A673 (cell line): Measurements from ENCODE around the gene LAMA2.

Experiments
- EZH2 ChIP-seq: fragments of 200-600 bp; sonication (generic); IDR thresholded peaks from 2 replicates; pipeline ENCODE4 v1.6.1; 2017; ENCODE audit warnings: borderline replicate concordance, low read depth, mild to moderate bottlenecking, mixed read lengths, antibody characterized with exemption, low read length; ENCODE audit not compliant: poor library complexity, severe bottlenecking
- TF ChIP-seq, protein P1 (sequence below): fragments of 300-800, 200-600 bp; sonication (generic); conservative IDR thresholded peaks from 2 replicates; pipeline ENCODE4 v1.5.1; 2017; ENCODE audit warnings: low read depth, mild to moderate bottlenecking, antibody characterized with exemption, low read length, moderate library complexity, mixed read lengths

DNA sequence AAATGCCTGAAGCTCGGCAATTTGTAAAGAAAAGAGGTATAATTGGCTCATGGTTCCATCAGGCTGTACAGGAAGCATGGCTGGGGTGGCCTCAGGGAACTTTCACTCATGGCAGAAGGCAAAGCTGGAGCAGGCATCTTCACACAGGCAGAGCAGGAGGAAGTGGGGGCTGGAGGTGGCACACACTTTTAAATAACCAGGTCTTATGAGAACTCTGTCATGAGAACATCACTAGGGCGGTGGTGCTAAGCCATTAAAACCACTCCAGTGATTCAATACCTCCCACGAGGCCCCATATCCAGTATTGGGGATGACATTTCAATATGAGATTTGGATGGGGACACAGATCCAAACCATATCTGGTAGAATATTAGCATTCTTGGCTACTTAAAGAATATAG lies 481.8 kb downstream of the LAMA2 start:
- TF ChIP-seq, protein P1, sequence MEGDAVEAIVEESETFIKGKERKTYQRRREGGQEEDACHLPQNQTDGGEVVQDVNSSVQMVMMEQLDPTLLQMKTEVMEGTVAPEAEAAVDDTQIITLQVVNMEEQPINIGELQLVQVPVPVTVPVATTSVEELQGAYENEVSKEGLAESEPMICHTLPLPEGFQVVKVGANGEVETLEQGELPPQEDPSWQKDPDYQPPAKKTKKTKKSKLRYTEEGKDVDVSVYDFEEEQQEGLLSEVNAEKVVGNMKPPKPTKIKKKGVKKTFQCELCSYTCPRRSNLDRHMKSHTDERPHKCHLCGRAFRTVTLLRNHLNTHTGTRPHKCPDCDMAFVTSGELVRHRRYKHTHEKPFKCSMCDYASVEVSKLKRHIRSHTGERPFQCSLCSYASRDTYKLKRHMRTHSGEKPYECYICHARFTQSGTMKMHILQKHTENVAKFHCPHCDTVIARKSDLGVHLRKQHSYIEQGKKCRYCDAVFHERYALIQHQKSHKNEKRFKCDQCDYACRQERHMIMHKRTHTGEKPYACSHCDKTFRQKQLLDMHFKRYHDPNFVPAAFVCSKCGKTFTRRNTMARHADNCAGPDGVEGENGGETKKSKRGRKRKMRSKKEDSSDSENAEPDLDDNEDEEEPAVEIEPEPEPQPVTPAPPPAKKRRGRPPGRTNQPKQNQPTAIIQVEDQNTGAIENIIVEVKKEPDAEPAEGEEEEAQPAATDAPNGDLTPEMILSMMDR = no peak
- no peak for TF ChIP-seq EZH2
